GM13976 (cell line): ENCODE data around the gene MDH2.

Source experiments
- DNase-seq: peaks from one replicate; pipeline ENCODE4 v3.0.0; 2012; ENCODE audit warnings: low spot score
- CTCF ChIP-seq: IDR thresholded peaks from 2 replicates; pipeline ENCODE4 v1.5.1; 2012; ENCODE audit warnings: borderline replicate concordance, mild to moderate bottlenecking; ENCODE audit not compliant: insufficient read depth; ENCODE audit errors: extremely low read depth, missing control alignments, control extremely low read depth
- in situ Hi-C: fragments of 300-500 bp; cut with MboI; formaldehyde crosslinking; loops from one replicate; pipeline ENCODE4 v1.12.0; 2022; ENCODE audit warnings: low sequenced_read_pairs, mixed read lengths, inconsistent platforms; ENCODE audit not compliant: unreplicated experiment

Gene MDH2

GRCh38 chr7:76063525-76063924 lies 15.6 kb downstream of the MDH2 start:
- no peak for TF ChIP-seq CTCF
- in situ Hi-C loops, result no loop called here
- DNase-seq, result no peak

- in situ Hi-C loops, result no loop called here
- TF ChIP-seq CTCF, result no peak
- peak; percentile 13 for DNase-seq
Measured at GRCh38 chr7:76064208-76064970, 16.5 kb downstream of the MDH2 start.

GRCh38 chr7:76065016-76065612 lies 17.2 kb downstream of the MDH2 start:
- TF ChIP-seq CTCF, result no peak
- in situ Hi-C loops, result no loop called here
- DNase-seq, result peak; percentile 20

- in situ Hi-C loops, result no loop called here
- peak; percentile 11 for DNase-seq
- TF ChIP-seq CTCF, result no peak
Measured at GRCh38 chr7:76066716-76067503, 19.0 kb downstream of the MDH2 start.

- peak; percentile 30 for DNase-seq
- no peak for TF ChIP-seq CTCF
- in situ Hi-C loops, result no loop called here
Measured at GRCh38 chr7:76069238-76069638, 21.3 kb downstream of the MDH2 start.

- peak; percentile 2 for DNase-seq
- in situ Hi-C loops, result no loop called here
- TF ChIP-seq CTCF, result no peak
Measured at GRCh38 chr7:76071316-76072242, 23.7 kb downstream of the MDH2 start.
